Stimulated activated CD8-positive, alpha-beta memory T cell treated with anti-CD3 and anti-CD28 coated beads, Interleukin-7, amount 100 ng/mL, for 48 hours (primary cell): Measurements from ENCODE around the gene CHKB.

ENCODE experiments used
- DNase-seq, 2 donors: peaks; one replicate each; pipeline ENCODE4 v3.0.0-alpha.2; 2020; ENCODE audit warnings: low read depth in 1 of 2; ENCODE audit errors: extremely low read depth in 1 of 2

CHKB gene

GRCh38 chr22:50600538-50600937, 17.9 kb upstream of the CHKB start, which contains the start of gene MAPK8IP2:
Gene MAPK8IP2 (plus strand): TSS chr22:50600793. CDS start chr22:50600819, 26 bp downstream.
- no peak for DNase-seq

GRCh38 chr22:50599816-50600455, 17.3 kb upstream of the CHKB start:
- DNase-seq = no peak

GRCh38 chr22:50597097-50597496, 14.4 kb upstream of the CHKB start:
- no peak for DNase-seq

GRCh38 chr22:50595189-50595588, 12.5 kb upstream of the CHKB start:
- no peak for DNase-seq

- DNase-seq = no peak
Measured at GRCh38 chr22:50587407-50587806, 4.8 kb upstream of the CHKB start.

DNA sequence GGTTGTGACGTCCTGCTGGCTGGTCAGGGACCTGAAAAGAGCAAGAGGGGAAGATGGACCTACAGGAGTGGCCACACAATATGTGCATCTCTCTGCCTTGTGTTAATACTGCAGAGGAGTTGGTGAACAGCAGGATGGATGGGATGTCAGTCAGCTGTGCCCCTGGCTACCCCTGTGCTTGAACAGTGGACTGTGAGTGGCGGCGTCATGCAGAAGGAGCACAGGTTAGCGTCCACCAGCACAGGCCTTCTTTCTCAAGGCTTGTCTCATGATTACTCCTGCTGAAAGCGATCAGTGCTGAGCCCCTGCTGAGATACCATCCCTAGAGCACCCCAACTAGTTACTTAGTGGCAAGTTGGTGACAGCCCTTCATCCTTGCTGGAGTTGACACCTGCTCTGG, 3.8 kb upstream of the CHKB start:
- DNase-seq = no peak

DNA sequence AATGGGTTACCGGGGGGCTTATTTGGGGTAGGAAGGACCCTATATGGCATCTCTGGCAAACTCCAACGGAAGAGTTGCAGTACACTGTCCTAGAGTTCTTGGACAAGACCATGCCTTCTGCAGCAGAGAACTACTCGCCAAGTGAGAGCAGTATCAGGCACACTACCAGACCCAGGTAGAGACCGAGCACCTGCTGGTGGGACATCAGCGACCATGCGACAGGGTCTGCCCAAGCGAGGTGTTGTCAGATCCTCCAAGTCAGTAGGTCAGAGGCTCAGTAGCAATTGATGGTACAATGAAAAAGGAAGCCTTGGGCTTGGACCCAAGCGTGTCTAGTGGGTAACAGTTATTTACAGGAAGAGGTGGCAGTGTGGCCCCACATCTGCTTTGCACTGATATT, 3.1 kb upstream of the CHKB start:
- no peak for DNase-seq

GRCh38 chr22:50585238-50585637, 2.6 kb upstream of the CHKB start:
- no peak for DNase-seq

- no peak for DNase-seq
Measured at GRCh38 chr22:50584106-50585096, 1.8 kb upstream of the CHKB start.

DNA sequence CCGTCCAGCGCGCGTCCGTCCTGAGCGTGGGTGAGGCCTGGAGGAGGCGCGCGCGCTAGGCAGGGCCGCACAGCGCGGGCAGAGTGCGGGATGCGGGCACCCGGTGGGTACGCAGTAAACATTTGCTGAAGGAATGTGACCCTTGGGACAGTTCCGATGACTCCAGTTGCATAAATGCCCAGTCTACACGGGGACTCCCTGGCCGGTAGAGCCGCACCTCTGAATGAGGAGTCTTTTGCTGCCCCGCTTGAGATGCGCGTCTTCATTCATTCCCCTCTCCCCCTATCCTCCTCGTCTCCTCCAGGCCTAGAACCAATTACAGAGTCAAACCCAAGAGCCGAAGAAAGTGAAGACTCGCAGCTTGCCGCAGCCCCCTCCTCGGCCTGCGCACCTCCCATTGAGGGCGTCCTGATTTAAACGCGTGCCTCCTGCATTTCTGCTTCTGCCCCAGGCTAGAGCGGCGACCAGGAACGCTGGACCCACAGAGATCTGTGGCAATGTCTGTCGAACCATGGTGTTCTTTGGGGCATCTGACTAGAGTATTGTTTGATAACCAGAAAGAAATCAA, 729 bp upstream of the CHKB start:
- DNase-seq = no peak

GRCh38 chr22:50581950-50582492, 628 bp downstream of the CHKB start:
- peak in 1 of 2 donors; percentile 35 for DNase-seq

GRCh38 chr22:50581031-50581949, 1.4 kb downstream of the CHKB start:
- no peak for DNase-seq

DNA sequence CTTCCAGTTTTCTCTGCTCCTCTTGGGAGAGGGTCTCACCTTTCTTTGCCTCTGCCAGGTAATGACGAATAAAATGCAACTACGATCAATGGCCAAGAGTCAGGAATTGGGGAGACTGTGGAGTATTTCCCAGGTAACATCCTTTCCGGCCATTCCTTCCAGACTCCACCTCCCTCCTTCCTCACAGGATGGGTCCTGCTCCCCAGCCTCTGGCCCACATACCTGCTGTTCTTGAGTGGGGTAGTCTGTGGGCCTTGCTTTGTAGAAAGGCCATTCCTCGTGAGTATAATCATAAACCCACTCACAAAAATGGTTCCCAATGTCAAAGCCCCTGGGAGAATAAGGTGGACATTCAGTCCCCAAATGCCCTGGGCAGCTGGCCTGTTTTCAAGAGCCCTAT, 2.9 kb downstream of the CHKB start:
- no peak for DNase-seq

DNA sequence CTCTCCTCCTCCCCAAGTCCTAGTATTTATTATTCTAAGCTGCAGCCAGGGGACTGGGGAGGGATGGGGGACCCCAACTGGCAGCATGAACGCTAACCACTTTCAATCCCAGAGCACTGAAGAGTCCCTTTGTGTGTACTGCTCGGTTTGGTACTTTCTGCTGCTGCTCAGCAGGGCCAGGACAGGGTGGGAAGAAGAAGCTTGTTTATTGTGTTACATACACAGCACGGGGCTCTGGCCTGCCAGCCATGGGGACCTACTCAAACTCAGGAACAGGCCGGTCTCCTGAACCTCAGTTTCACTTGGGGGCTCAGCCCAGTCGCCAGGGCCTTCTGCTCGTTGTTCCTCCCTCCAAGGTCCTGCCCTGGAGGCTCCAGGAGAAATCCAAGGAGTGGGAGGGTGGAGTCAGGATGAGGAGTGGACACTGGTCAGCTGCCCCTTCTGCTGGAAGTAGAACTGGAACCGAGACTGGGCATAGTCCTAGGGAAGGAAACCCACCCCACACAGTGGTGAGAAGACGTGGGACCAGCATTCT, 3.8 kb downstream of the CHKB start:
- no peak for DNase-seq

GRCh38 chr22:50577987-50578775, 4.5 kb downstream of the CHKB start, which contains the start of gene CPT1B:
Gene CPT1B (minus strand): TSS chr22:50578427. CDS start chr22:50577915, 512 bp downstream.
- no peak for DNase-seq

DNA sequence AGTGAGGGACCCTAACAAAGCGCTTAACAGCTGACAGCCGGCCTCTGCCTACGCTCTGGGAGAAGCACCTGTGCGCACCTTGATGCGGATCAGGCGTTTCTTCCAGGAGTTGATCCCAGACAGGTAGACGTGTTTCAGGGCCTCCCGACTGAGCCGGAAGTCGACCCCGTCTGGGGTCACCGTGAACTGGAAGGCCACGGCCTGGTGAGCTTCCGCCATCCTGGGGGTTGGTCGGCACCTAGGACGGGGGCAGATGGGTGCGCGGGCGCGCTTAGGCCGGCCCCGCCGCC, 5.0 kb downstream of the CHKB start:
- DNase-seq = no peak

- DNase-seq = no peak
Measured at GRCh38 chr22:50576806-50577696, 5.6 kb downstream of the CHKB start.

DNA sequence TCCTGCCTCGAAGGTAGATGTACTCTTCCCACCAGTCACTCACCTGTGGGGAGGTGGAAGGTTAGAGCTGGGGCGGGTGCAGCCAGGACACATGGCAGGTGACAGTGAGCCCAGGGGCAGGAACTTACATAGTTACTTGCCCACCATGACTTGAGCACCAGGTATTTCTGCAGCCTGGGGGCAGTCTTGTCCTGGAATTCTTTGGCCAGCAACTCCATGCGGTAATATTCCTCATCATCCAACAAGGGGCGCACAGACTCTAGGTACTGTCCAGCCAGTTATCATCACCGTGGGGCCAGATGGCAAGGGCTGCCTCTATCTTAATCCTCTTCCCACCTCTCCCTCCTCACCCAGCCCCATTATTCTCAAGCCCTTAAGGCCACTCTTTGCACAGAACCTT, 6.6 kb downstream of the CHKB start:
- no peak for DNase-seq
